Measurements from ENCODE around the gene RELN. TPM values are rescaled to one million over a fixed set of nuclear protein-coding genes. Genes with fewer than 3 reads are reported as not detected.

Gene RELN
- total and polyA plus RNA-seq, 4 experiments from 2014 or later, result not detected

DNA sequence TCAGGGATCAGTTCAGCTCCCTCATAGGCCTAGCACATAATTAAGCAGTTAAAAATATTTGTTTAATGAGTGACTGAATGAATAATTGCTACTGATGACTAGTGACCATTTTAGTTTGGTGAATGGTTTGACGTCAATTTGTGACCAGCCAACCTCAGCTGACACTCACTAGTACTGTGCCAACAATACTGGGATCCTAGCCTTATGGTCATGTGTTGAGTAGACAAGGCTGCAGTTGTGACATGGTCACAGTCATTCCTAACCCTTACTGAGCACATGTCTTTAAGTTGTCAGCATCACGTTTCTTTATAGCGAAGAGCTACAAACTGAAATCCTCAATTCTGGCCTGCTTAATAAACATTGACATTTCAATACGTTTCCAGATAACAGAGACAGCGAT lies 456.5 kb downstream of the RELN start:
- Mint-ChIP-seq H3K4me3 (no peak overlapping the region), H3K4me1 (no peaks in the 10 kb centered on the region), H3K36me3 (no peaks in the 10 kb centered on the region), H3K27me3 (peaks cover 8 to 9% of the 10 kb centered on the region in 2 donors), H3K9me3 (peaks cover 0 to 2% (median 0%) of the 10 kb centered on the region in 8 donors), H3K27ac (no peak overlapping the region)
- Histone ChIP-seq H3K9me3 (ENCODE audit: control insufficient read depth in 1 of 2, low read length in 2 of 2) (no peaks in the 10 kb centered on the region), H3K36me3 (ENCODE audit: insufficient read depth, low read length) (no peaks in the 10 kb centered on the region), H3K4me3 (ENCODE audit: low read length in 2 of 2) (no peak overlapping the region), H3K4me1 (ENCODE audit: insufficient read depth, low read length) (no peaks in the 10 kb centered on the region), H3K27ac (ENCODE audit: low read depth, low read length) (no peak overlapping the region), H3K27me3 (ENCODE audit: insufficient read depth, low read length) (no peaks in the 10 kb centered on the region)
- no peak for DNase-seq
- intact Hi-C loops (cut with micrococcal nuclease), result no loop called here
- ChIA-PET CTCF (ENCODE audit: partially characterized antibody) (no interaction called here), POLR2A (ENCODE audit: partially characterized antibody) (no interaction called here)

DNA sequence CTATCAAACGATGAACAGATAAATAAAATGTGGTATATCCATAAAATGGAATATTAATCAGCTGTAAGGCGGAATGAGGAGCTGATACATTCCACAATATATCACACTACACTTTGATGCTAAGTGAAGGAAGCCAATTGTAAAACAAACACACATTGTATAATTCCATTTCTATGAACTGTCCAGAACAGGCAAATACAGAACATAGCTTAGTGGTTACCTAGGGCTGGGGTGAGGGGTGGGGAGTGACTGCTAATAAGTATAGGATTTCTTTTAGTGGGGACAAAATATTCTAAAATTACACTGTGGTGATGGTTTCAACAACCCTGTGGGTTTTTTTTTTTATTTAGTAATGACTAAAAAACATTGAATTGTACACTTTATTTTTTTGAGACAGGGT lies 461.3 kb downstream of the RELN start:
- Histone ChIP-seq H3K9me3 (ENCODE audit: control insufficient read depth in 1 of 2, low read length in 2 of 2) (no peaks in the 10 kb centered on the region), H3K27ac (ENCODE audit: low read depth, low read length) (no peak overlapping the region), H3K4me1 (ENCODE audit: insufficient read depth, low read length) (no peaks in the 10 kb centered on the region), H3K27me3 (ENCODE audit: insufficient read depth, low read length) (no peaks in the 10 kb centered on the region), H3K36me3 (ENCODE audit: insufficient read depth, low read length) (no peaks in the 10 kb centered on the region), H3K4me3 (ENCODE audit: low read length in 2 of 2) (no peak overlapping the region)
- H3K4me1 Mint-ChIP-seq, result no peaks in the 10 kb centered on the region
- ChIA-PET POLR2A (ENCODE audit: partially characterized antibody) (no interaction called here), CTCF (ENCODE audit: partially characterized antibody) (no interaction called here)
- DNase-seq, result no peak
- peaks cover 9 to 16% of the 10 kb centered on the region in 2 donors for H3K27me3 Mint-ChIP-seq
- H3K36me3 Mint-ChIP-seq, result no peaks in the 10 kb centered on the region
- intact Hi-C loops (cut with micrococcal nuclease), result no loop called here
- H3K4me3 Mint-ChIP-seq, result no peak overlapping the region
- no peak overlapping the region for H3K27ac Mint-ChIP-seq
- peaks cover 0 to 2% (median 0%) of the 10 kb centered on the region in 8 donors for H3K9me3 Mint-ChIP-seq

DNA sequence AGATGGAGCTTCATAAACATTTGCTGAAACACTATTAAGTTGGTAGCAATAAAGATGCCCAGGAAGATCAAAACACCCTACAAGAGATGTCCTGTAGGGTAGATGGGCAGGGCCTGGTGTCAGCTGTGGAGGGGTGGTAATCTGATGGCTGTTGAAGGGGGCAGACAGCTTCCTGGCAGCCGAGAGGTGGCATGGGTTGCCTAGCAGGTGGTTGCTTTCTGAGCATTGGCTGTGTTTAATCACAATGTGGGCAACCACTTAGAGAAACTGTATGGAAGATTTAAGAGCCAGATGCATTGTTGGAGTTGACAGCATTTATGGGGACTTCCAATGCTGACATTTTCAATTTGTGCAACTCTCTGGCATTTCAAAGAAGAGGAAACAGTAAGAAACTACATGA lies 463.5 kb downstream of the RELN start:
- Mint-ChIP-seq H3K4me1 (no peaks in the 10 kb centered on the region), H3K9me3 (no peaks in the 10 kb centered on the region), H3K4me3 (no peak overlapping the region), H3K27ac (no peak overlapping the region), H3K36me3 (no peaks in the 10 kb centered on the region), H3K27me3 (peaks cover 7 to 18% of the 10 kb centered on the region in 2 donors)
- H3K9me3 ChIP-seq (ENCODE audit: control insufficient read depth in 1 of 2, low read length in 2 of 2), result no peaks in the 10 kb centered on the region
- H3K27ac ChIP-seq (ENCODE audit: low read depth, low read length), result no peak overlapping the region
- DNase-seq, result no peak
- H3K36me3 ChIP-seq (ENCODE audit: insufficient read depth, low read length), result no peaks in the 10 kb centered on the region
- no peak overlapping the region for H3K4me3 ChIP-seq (ENCODE audit: low read length in 2 of 2)
- intact Hi-C loops (cut with micrococcal nuclease), result no loop called here
- ChIA-PET CTCF (ENCODE audit: partially characterized antibody) (no interaction called here), POLR2A (ENCODE audit: partially characterized antibody) (no interaction called here)
- H3K27me3 ChIP-seq (ENCODE audit: insufficient read depth, low read length), result no peaks in the 10 kb centered on the region
- H3K4me1 ChIP-seq (ENCODE audit: insufficient read depth, low read length), result no peaks in the 10 kb centered on the region

DNA sequence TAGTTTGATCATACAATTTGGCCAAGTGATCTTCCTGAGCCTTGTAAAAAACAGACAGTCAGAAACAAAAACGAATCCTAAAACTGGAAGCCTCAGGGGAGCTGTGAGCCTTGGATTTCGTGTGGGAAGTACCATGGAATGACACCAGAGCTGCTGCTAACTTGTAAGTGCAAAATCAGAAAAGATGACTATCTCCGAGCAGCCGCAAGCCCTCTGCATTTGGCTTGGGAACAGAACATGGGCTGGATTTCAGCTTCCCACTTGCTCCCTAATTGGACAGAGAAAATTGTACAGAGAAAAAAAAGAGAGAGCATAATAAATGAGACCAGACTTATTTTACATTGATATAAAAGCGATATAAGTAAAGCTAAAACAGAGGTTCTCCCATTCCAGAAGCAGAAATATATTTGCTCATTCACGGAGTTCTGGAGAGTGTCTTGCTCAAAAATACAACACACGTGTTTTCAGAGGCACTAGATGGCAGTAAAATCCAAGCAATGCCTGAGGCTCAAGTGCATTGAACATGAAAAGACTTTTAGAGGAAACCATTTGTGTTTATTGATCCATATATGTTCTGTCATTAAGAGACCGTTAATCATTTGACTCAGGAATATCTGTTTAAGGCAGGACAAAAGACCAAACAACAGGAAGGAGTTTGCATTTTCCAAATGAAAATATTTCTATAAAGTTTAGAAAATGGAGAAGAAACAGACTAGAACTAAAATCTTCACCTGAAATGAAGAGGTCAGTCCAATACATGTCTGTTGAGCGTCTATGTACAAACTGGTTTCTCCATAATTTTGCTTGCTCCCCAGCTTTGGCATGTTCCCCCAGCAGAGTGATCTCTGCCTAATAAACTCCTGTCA lies 465.2 kb downstream of the RELN start:
- H3K4me3 Mint-ChIP-seq, result no peak overlapping the region
- intact Hi-C loops (cut with micrococcal nuclease), result no loop called here
- no peaks in the 10 kb centered on the region for H3K36me3 ChIP-seq (ENCODE audit: insufficient read depth, low read length)
- H3K9me3 ChIP-seq (ENCODE audit: control insufficient read depth in 1 of 2, low read length in 2 of 2), result no peaks in the 10 kb centered on the region
- H3K27me3 ChIP-seq (ENCODE audit: insufficient read depth, low read length), result no peaks in the 10 kb centered on the region
- no peaks in the 10 kb centered on the region for H3K4me1 ChIP-seq (ENCODE audit: insufficient read depth, low read length)
- no peak for DNase-seq
- H3K4me1 Mint-ChIP-seq, result no peaks in the 10 kb centered on the region
- peaks cover 8 to 16% of the 10 kb centered on the region in 2 donors for H3K27me3 Mint-ChIP-seq
- no peaks in the 10 kb centered on the region for H3K36me3 Mint-ChIP-seq
- H3K9me3 Mint-ChIP-seq, result no peaks in the 10 kb centered on the region
- no peak overlapping the region for H3K27ac ChIP-seq (ENCODE audit: low read depth, low read length)
- ChIA-PET POLR2A (ENCODE audit: partially characterized antibody) (no interaction called here), CTCF (ENCODE audit: partially characterized antibody) (no interaction called here)
- no peak overlapping the region for H3K27ac Mint-ChIP-seq
- no peak overlapping the region for H3K4me3 ChIP-seq (ENCODE audit: low read length in 2 of 2)

DNA sequence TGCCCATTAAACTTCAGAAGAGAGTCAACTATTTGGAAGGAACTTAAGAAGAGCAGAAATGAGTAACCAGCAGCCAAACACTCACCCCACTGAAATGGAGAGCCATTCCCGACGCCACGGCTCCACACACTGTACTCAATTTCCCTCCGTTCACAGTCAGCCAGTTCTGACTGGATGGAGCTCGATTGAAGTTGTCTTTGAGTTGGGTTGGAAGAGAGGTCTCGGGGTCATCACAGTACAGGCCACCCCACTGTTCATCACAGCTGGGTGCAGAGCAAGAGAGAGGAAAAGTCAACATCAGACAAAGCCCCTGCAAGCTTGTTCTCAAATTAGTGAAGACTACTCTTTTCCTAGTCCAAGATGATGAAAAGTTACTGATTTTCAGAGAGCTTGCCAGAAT lies 467.5 kb downstream of the RELN start:
- peaks cover 9 to 12% of the 10 kb centered on the region in 2 donors for H3K27me3 Mint-ChIP-seq
- no peak overlapping the region for H3K27ac ChIP-seq (ENCODE audit: low read depth, low read length)
- intact Hi-C loops (cut with micrococcal nuclease), result no loop called here
- H3K4me1 ChIP-seq (ENCODE audit: insufficient read depth, low read length), result no peaks in the 10 kb centered on the region
- DNase-seq, result no peak
- H3K27me3 ChIP-seq (ENCODE audit: insufficient read depth, low read length), result no peaks in the 10 kb centered on the region
- ChIA-PET CTCF (ENCODE audit: partially characterized antibody) (no interaction called here), POLR2A (ENCODE audit: partially characterized antibody) (no interaction called here)
- H3K27ac Mint-ChIP-seq, result no peak overlapping the region
- no peak overlapping the region for H3K4me3 Mint-ChIP-seq
- H3K9me3 ChIP-seq (ENCODE audit: control insufficient read depth in 1 of 2, low read length in 2 of 2), result no peaks in the 10 kb centered on the region
- H3K36me3 ChIP-seq (ENCODE audit: insufficient read depth, low read length), result no peaks in the 10 kb centered on the region
- H3K4me3 ChIP-seq (ENCODE audit: low read length in 2 of 2), result no peak overlapping the region
- no peaks in the 10 kb centered on the region for H3K4me1 Mint-ChIP-seq
- no peaks in the 10 kb centered on the region for H3K36me3 Mint-ChIP-seq
- no peaks in the 10 kb centered on the region for H3K9me3 Mint-ChIP-seq

DNA sequence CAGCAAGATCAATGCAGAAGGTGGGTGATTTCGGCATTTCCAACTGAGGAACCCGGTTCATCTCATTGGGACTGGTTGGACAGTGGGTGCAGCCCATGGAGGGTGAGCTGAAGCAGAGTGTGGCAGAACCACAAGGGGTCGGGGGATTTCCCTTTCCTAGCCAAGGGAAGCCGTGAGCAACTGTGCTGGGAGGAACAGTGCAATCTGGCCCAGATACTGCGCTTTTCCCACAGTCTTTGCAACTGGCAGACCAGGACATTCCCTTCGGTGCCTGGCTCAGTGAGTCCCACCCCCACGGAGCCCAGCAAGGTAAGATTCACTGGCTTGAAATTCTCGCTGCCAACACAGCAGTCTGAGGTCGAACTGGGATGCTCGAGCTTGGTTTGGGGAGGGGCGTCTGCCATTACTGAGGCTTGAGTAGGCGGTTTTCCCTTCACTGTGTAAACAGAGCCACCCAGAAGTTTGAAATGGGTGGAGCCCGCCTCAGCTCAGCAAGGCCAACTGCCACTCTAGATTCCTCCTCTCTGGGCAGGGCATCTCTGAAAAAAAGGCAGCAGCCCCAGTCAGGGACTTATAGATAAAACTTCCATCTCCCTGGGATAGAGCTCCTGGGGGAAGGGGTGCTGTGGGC lies 484.8 kb downstream of the RELN start:
- Mint-ChIP-seq H3K27ac (no peak overlapping the region), H3K9me3 (peaks cover 0 to 4% (median 0%) of the 10 kb centered on the region in 8 donors)

DNA sequence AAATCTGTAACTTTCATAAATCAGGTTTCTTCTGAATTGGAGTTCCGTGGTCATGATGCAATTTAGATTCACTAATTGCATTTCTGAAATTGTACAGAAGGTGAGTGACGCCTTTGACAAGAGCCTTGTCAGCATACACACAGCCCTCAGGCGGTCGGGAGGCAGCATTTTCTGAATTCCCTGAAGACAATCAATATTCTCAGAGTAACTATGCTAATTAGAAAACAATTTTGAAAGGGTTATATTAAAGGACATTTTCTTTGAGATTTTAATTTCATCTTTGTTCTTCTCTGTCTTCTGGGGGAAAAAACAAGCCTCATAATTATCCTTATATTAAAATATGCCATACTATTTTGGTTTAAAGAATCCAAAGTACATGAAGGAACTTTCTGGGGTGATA lies 488.3 kb downstream of the RELN start:
- intact Hi-C loops (cut with micrococcal nuclease), result no loop called here
- Mint-ChIP-seq H3K4me3 (no peak overlapping the region), H3K27ac (no peak overlapping the region), H3K9me3 (peaks cover 0 to 4% (median 0%) of the 10 kb centered on the region in 8 donors), H3K4me1 (no peaks in the 10 kb centered on the region), H3K27me3 (peaks cover 10 to 22% of the 10 kb centered on the region in 2 donors), H3K36me3 (no peaks in the 10 kb centered on the region)
- ChIA-PET POLR2A (ENCODE audit: partially characterized antibody) (no interaction called here), CTCF (ENCODE audit: partially characterized antibody) (no interaction called here)
- Histone ChIP-seq H3K36me3 (ENCODE audit: insufficient read depth, low read length) (no peaks in the 10 kb centered on the region), H3K4me1 (ENCODE audit: insufficient read depth, low read length) (no peaks in the 10 kb centered on the region), H3K27ac (ENCODE audit: low read depth, low read length) (no peak overlapping the region), H3K9me3 (ENCODE audit: control insufficient read depth in 1 of 2, low read length in 2 of 2) (no peaks in the 10 kb centered on the region), H3K4me3 (ENCODE audit: low read length in 2 of 2) (no peak overlapping the region), H3K27me3 (ENCODE audit: insufficient read depth, low read length) (no peaks in the 10 kb centered on the region)
- no peak for DNase-seq

More for the DNA sequence above, 484.8 kb downstream of the RELN start:
- Mint-ChIP-seq H3K4me1 (no peaks in the 10 kb centered on the region), H3K27me3 (peaks cover 9 to 32% of the 10 kb centered on the region in 2 donors), H3K36me3 (no peaks in the 10 kb centered on the region), H3K4me3 (no peak overlapping the region)
- no peak for DNase-seq
- POLR2A ChIA-PET (ENCODE audit: partially characterized antibody), result no interaction called here
- Histone ChIP-seq H3K4me1 (ENCODE audit: insufficient read depth, low read length) (no peaks in the 10 kb centered on the region), H3K4me3 (ENCODE audit: low read length in 2 of 2) (no peak overlapping the region), H3K36me3 (ENCODE audit: insufficient read depth, low read length) (no peaks in the 10 kb centered on the region), H3K27ac (ENCODE audit: low read depth, low read length) (no peak overlapping the region), H3K9me3 (ENCODE audit: control insufficient read depth in 1 of 2, low read length in 2 of 2) (no peaks in the 10 kb centered on the region), H3K27me3 (ENCODE audit: insufficient read depth, low read length) (no peaks in the 10 kb centered on the region)
- CTCF ChIA-PET (ENCODE audit: partially characterized antibody), result no interaction called here
- intact Hi-C loops (cut with micrococcal nuclease), result no loop called here

Data from CD4-positive, alpha-beta memory T cell (primary cell).